GM19023 (cell line): Measurements from ENCODE around the gene ARMC7.

ENCODE experiments used
- ATAC-seq: cut with Tn5 transposase; IDR thresholded peaks from one replicate; pipeline ENCODE4 v1.9.1; 2021; ENCODE audit warnings: mild to moderate bottlenecking, moderate library complexity; ENCODE audit not compliant: unreplicated experiment

The ARMC7 gene

DNA sequence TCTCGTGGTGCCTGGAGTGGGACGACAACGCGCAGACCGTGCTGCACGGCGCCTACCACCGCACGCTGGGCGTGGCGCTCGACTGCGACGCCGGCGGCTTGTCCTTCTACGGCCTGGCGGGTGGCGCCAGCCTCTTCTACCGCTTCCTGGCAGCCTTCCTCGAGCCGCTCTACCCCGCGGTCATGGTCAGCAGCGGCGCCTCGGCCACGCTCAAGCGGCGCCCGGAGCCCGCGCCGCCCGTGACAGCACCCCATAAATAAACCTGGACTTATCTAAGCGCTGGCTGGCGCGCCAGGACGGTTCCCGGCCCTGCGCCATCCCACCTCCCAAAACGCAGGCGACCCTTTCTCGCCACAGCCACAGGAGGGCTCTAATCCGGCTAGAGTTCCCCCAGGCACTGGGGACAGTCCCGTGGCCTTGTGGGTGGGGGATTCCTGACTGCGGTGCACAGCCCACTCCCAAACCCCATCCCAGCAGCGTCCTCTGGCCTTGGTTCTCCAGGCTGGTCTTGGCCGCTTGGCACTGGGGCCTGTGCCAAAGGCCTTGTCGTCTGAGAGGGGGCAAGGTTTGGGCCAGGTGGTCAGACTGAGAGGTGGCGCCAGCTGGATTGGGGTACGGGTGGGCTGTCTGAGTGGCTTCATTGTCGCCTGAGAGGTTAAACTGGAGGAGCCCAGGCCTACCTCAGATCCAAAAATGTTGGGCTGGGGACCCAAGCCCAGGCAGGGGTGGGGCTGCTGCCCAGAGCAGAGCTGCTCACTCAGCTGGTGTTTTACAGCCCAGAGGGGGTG is 32.1 kb upstream of the ARMC7 start:
- peak; percentile 45 for ATAC-seq

DNA sequence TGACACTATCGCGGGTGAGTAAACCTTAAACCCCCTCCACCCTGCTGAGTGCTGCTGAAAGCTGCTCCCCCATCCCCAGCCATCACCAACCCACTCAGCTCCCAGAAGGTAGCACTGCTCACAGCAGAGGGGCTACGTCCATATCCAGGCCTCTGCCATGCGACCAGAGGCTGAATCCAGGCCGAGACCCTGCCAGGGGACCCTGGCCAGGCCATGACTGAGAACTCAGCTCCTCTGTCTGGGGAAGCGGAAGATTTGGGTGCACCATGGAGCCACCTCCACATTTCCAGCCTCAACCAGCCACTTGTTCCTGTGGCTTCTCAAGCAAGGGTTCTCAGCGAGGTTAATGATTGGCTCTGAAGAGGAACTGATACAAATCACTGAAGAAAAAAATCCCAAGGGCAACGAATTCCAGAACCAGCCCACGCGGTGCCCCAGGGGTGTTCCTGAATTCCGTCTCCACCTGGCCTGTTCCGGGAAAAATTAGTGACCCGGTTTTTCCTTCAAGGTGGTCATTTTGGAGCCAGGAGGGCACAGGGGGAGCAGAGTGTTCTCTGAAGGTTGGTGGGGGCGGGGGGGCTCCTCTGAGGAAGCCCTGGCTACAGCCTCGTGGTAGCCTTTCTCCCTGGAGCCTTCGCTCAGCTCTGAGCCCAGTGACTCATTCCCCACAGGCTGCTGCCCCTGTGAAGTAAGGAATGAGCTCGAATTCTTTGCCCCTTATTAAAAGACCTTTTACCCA is 31.3 kb upstream of the ARMC7 start:
- ATAC-seq, result peak; percentile 35

DNA sequence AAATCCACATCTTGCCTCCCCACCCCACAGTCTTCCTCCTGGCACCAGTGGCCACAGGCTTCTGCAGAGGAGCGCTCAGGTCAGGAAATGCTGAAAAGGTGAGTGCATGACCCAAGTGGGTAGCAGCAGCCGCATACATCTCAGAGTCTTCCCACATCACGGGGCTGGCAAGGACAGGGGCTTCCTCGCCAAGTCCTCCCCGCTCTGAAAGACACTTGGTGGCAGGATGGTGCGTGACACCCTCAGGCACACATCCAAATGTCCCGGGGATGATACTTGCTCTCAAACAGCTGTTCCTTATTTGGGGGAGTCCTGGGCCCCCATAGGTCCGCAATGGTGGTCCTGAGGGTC is 30.8 kb upstream of the ARMC7 start:
- ATAC-seq, result no peak

DNA sequence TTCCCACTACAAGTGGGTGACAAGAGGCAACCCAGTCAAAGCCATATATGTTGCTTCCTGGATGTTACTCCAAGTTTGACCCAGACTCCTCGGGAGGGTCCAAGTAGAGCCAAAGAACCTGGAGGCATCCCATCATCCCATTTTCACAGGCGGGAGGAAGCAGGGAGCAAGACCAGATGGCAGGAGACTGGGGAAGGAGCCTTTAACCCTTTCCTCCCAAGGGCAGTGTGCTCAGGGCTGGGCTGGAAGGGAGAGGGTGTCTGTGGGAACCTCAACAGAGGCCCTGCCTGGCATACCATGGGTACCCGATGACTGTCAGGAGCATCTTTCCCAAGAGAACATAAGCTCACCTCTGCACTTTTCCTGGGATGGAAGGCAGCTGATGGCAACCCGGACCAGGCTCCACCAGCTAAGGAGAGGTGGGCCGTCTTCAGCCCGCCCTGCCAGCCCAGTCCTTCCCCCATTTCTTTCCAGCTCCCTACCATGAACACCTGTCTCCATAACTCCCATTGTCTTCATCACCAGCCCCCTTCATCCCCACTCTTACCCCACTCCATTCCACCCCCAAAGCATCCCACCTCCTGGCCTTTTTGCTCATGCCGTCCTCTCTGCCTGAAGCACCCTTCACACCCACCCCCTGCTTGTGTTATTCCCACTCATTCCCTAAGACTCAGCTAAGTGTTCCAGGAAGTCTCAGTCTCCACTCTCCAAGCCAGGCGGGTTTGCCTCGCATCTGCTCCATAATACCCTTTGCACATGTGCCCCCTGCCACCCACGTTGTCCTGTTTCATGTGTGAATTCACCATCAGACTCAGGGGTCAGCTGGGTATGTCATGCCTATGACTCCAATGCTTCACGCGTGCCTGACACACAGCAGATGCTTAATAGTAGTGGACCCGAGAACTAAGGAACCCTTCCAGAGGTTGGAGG is 27.9 kb upstream of the ARMC7 start:
- no peak for ATAC-seq

DNA sequence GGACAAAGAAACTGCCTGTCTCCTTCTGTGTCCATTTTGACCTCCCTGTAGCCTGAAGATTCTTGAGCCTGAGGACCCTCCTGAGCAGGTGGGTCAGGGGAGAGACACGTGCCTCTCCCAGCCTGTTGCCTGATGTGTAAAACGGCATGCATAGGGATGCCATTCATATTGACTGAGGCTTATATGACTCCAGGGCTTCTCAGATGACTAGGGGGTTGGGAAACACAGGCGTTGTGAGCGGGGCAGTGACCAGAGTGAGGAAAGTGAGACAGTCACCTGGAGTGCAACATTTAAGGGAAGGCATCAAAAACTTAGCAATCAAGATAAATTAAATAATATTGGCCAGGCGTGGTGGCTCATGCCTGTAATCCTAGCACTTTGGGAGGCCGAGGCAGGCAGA is 27.1 kb upstream of the ARMC7 start:
- no peak for ATAC-seq

DNA sequence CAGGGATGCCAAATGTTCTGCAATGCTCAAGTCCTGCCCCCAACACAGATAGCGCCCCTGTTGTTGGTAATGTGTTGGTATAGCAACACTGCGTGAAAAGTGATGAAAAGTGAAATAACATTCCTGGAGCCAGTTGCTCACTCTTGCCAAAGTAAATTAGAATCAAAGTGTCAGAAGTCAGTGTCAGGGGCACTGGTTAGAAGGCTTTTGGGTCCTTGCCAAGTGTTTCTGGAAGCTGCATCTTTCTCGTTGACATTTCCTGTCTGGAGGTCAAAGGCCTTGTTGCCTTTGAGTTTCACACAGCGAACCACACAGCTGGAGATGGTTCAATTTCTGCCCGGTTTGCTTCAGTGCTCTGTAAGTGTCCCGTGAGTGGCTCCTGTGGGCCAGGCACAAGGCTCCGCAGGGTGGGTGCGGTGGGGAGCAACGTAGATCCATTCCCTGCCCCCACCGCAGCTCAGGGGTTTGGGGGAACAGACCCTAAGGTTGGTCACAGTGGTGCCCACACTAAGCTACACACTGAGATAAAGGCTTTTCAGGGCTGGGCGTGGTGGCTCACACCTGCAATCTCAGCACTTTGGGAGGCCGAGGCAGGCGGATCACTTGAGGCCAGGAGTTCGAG is 25.6 kb upstream of the ARMC7 start:
- ATAC-seq, result no peak

DNA sequence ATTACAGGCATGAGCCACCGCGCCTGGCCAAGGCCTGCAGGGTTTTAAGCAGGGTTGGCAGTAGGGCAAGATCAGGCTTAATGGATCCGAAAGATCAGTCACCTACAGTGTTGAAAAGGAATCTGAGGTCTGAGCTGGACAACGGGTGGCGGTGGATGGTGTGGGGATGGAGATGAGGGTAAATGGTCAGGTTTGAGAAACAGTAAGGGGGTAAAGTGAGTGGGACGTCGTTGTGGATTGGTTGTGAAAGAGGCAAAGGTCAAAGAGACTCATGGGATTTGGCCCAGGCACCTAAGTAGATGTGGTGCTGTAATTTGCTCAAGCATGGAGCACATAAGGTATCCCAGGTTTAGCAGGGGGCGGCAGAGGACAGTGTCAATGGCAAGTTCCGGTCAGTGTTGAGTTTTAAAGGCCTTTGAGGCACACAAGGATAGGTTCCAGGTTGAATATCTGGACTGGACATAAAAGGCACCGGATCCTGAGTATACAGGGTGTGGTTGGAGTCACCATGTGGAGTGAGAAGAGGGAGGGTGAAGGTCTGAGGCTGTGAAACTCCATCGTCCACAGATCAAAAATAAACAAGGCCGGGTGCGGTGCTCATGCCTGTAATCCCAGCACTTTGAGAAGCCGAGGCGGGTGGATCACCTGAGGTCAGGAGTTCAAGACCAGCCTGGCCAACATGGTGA is 23.1 kb upstream of the ARMC7 start:
- ATAC-seq, result no peak

DNA sequence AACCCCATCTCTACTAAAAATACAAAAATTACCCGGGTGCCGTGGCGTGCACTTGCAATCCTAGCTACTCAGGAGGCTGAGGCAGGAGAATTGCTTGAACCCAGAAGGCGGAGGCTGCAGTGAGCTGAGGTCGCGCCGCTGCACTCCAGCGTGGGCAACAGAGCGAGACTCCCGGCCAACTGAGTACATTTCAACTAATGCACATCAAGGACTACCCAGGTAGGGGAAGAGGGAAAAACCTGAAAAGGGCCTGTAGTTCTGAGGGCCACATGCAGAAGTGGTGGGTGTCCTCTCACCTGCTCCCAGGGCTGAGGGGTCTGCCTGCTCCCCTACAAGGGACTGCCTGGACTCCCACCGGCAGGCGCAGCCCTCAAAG is 22.6 kb upstream of the ARMC7 start:
- ATAC-seq, result no peak

DNA sequence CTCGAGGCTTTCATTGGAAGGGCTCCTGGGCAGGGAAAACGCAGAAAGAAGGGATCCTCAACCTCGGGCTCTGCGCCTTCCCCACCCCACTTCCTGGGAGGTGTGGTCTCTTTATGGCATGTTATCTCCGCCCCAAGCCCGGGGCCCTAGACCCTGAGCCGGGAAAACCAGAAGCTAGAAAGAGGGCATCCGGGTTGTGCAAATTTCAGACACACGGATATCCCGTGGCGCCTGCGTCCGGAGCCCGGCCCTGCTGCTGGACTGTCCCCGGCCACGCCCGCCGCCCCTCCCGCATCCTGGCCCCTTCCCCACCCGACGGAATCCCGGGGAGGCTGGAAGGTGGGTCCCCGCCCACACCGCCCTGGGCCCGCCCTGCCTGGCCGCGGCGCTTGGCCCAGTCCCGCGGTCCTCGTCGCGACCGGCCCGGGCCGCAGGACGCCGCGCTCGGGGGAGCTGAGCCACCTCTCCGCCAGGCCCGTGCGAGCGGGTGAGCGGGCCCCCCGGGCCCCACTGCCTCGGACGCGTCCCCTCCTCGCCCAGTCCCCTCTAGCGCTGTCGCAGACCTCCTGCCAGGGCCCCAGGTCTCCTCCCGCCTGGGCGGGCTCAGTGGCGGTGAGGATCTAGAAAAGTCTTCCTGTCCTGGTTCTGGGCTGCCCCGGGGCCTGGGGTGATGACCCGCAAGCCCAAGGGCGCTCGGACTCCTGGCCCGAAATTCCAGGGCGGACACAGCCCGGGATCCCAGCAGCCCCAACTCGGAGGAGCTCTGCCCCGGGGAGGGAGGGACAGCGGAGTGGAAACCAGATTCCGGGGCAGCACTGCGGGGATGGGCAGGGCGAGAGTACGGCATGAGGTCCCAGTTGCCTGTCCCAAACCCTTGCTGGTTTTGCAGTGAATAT is 22.0 kb upstream of the ARMC7 start, which contains the start of gene SLC16A5:
TSS of gene SLC16A5 (plus strand) at position 397 of the 896 bp plus-strand sequence. CDS start 5,683 bp downstream, outside the sequence.
- ATAC-seq, result peak; percentile 62

DNA sequence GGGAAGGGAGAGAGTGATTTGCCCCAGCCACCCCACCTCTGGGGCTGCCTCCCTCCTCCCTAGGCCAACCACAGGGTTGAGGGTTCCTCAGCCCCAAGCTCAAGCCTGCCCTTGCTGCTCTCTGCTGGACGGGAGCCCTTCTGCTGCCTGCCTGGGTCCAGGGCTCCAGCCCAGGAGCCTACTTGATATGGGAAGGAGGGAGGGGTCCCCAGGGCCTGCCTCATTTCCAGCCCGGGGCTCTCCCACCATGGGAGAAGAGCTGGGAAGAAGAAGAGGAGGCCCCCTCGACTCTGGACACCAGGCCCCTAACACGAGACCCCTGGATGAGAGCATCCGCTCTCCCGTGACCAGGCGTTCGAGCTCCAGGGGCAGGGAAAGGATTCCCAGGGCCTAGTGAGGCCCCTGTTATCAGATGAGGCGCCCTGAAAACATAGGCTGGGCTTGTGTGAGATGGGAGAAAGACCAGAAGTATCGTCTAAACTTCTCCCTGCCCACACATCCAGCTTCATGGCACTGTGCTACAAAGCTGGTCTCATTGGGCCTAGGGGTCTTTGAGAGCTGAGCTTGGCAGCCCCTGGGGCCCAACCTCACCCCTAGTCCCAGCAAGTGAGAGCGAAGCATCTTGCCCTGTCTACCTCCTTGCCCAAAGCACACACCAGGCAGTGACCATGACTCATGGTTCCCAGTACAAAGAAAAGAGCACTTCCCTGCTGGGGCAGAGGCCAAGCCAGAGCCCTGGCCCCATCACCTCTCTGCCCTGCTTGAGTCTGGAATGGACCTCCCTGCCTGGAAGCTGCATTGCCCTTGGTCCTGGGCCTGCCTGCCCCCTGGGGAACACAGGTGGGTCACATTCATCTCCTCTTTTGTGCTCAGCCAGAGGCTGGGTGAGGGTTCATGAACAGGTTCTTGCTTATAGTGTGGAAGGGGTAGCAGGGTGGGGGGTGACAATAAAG is 21.0 kb upstream of the ARMC7 start:
- no peak for ATAC-seq

DNA sequence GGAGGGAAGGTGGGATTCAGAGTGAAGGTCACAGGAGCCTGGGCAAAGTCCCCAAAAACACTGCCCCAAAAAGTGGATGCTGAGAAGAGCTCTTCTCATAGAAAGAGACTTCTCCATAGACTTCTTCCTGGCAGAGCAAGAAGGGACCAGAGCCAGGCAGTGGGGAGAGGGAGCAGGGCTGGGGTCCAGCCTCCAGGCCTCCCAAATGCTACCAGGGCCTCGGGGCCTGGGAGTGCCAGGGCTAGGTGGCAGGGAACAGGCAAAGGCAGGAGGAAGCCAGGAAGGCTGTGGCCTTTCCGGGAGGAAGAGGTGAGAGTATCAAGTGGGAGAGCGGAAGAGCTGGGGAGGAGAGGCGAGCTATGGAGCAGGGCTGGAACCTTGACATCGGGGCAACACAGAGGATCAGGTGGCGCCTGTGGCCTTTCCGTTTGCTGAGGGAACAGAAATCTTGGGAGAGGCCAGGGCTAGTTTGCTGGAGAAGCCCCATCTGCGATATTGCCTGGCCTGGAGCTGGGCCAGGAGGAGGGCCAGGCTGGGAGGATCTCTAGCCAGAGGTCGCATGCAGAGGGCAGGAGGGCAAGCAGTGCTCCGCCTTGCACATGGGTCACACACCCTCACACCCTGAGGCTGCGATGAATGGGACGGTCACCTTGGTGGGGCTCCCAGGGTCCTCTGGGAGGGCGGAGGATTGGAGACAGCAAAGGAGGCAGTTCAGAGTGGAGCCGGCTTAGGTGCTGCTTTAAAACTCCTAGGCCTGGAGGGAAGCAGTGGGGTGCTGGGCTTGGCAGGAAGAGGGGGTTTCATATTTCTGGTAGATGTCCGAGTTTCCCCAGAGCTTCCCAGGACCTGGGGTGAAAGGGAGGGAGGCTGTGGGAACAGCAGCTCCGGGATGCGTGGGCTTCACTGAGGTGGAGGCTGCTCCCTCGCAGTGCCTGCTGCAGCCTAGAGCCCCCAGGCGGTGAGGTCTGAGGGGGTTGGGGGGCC is 18.6 kb upstream of the ARMC7 start:
- ATAC-seq, result no peak

DNA sequence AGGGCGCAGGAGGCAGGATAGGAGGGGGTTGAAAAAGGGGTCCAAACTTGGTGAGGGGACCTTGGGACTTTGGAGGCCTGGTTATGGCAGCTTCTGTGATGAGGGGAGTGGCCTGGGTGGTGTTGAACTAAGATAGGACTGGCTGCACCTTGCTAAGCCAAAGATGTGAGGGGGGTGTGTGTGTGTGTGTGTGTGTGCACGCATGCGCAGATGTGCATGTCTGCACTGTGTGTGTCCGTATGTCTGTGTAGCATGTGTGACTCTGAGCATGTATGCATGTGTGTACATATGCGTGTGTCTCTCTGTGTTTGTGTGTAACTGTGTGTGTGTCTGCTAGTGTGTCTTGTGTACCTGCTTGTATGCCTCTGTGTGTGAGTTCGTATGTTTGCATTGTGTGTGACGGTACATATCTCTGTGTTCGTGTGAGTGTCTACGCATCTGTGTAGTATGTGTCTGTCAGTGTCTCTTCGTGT is 17.9 kb upstream of the ARMC7 start:
- no peak for ATAC-seq

DNA sequence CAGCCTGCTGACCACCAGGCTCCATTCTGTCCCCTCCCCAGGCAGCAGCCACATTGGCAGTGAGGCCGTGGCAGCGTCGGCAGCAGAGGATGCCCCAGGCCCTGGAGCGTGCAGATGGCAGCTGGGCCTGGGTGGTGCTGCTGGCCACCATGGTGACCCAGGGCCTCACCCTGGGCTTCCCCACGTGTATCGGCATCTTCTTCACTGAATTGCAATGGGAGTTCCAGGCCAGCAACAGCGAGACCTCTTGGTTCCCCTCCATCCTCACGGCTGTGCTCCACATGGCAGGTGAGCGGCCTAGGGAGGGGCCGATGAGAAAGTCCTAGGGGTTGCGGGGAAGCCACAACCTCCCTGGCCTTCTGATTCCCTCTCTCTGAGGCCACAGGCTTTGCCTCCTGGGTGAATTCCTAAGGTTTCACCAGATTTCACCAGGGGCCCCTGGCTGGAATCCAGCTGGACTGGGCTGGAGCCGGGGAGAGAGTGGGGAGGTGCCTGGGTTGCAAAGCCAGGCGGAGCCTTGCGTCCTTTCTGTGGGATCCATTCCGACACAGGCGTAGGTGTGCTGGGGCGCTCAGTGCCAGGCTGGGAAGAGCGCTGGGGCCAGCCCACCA is 16.1 kb upstream of the ARMC7 start:
- ATAC-seq, result no peak

DNA sequence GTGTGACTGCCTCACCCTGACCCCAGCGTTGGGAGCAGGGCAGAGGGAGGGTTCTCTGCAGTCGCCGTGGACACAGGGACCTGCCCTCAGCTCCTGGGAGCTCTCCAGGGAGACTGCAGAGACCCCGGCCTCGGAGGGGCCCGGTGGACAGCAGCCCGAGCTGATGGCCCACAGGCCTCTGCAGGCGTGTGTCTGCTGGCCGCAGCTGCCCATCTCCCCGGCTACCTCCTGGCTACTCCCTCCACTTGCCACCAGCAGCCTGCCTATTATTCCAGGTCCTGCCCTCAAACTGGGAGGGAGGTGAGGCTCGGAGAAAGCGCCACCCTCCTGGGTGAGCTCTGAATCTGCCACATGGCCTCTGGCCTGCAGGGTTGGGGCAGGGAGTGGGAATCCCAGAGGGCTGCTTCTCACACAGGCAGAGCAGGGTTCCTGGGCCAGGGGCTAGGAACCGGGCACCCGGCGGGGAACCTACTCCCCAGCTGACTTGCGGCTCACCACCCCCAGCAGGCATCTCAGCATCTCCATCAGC is 14.8 kb upstream of the ARMC7 start:
- no peak for ATAC-seq

DNA sequence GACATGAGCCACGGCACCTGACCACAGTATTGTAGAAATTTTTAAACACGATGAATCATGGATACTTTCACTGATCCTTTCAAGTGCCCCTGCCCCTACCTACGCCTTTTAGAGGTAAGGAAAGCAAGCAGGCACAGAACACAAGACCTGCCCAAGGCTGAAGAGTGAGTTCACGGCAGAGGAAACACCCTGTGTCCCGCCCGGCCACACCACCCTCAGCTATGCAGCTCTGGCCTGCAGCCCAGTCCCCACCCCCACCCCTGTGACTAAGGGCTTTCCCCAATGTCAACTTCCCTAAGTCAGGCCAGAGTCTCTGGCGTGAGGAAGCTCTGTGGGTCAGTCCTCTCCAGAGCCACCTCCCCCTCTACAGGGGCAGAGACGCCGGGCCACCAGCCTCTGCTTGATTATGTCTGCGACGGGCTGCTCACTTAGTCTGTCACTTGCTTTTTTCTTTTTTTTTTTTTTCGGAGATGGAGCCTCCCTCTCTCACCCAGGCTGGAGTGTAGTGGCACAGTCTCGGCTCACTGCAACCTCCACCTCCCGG is 13.6 kb upstream of the ARMC7 start:
- no peak for ATAC-seq

DNA sequence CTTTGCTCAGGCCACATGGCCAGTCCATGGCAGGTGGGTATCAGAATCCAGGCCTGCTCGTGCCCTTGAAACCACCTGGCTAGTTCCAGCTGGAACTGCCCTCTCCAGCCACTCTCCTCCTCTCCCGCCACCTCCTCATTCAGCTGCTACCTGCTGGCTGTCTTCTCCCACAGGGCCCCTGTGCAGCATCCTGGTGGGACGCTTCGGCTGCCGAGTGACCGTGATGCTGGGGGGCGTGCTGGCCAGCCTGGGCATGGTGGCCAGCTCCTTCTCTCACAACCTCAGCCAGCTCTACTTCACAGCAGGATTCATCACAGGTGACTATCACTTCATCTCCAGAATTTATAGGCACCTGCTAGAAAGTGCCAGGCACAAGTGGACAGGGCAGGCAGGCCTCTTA is 11.9 kb upstream of the ARMC7 start:
- ATAC-seq, result no peak
